Testis (tissue), 3 donors: ENCODE results near the gene STRAP. TPM values are rescaled to one million over a fixed set of nuclear protein-coding genes. Genes with fewer than 3 reads are reported as not detected.

Source experiments
- DNase-seq: peaks from one replicate; pipeline ENCODE4 v3.0.0-alpha.2; 2019
- H3K27ac ChIP-seq, 2 donors: fragments of 200-600 bp; sonication (generic); one replicate each; pipeline ENCODE4 v1.5.1; 2019
- H3K27me3 ChIP-seq: fragments of 200-600 bp; sonication (generic); one replicate; pipeline ENCODE4 v1.5.1; 2019
- H3K36me3 ChIP-seq: fragments of 200-600 bp; sonication (generic); one replicate; pipeline ENCODE4 v1.5.1; 2017; ENCODE audit warnings: low read depth; ENCODE audit errors: missing control alignments
- H3K4me1 ChIP-seq: fragments of 200-600 bp; sonication (generic); one replicate; pipeline ENCODE4 v1.5.1; 2019
- H3K4me3 ChIP-seq, 2 donors: fragments of 200-600 bp; sonication (generic); one replicate each; pipeline ENCODE4 v1.5.1; 2017 to 2019
- H3K9me3 ChIP-seq: fragments of 200-600 bp; sonication (generic); one replicate; pipeline ENCODE4 v1.5.1; 2017
- POLR2A ChIP-seq: fragments of 450-650 bp; IDR thresholded peaks from one replicate; pipeline ENCODE4 v1.6.1; 2017; ENCODE audit warnings: antibody characterized with exemption, mild to moderate bottlenecking, moderate library complexity
- WGBS, 2 donors: methylation state at CpG; one replicate each; pipeline ENCODE4 v1.1.5; 2018; 5-methylcytosine and 5-hydroxymethylcytosine counted together
- intact Hi-C: fragments of 100-400 bp; cut with DNase I; formaldehyde crosslinking; loops from one replicate; pipeline ENCODE4 v1.15.1; 2023; ENCODE audit warnings: low total_unique reads
- polyA plus RNA-seq: library from polyadenylated mRNA; stranded (reverse); fragments of 350-450 nt; fragmentation: Illumina TruSeq; extraction: RNeasy Lipid Tissue Mini Kit (QIAGEN cat#74804); gene quantifications from one replicate; pipeline ENCODE4 v1.2.3, GENCODE V29; 2014; ENCODE audit warnings: low read depth, low replicate concordance; ENCODE audit not compliant: insufficient read depth
- total RNA-seq, 2 donors: library from RNA; depleted of rRNA; stranded (reverse); fragments of >200 nt; gene quantifications; one replicate each; pipeline ENCODE4 v1.2.3, GENCODE V29; 2016
- TF ChIP-seq, protein P1 (sequence below), 3 experiments: fragments of 450-650 bp in 2 of 3; fragments of 200-600 bp in 1 of 3; sonication (generic) in 1 of 3; IDR thresholded peaks; one replicate each; pipeline ENCODE4 v1.5.1; 2016 to 2019; ENCODE audit warnings: antibody characterized with exemption in 3 of 3, mild to moderate bottlenecking in 2 of 3, moderate library complexity in 1 of 3

STRAP gene
- total and polyA plus RNA-seq, 3 donors from 2014 or later = 57.0 to 123 (median 76.6) TPM

- Histone ChIP-seq H3K36me3 (no peaks in the 10 kb centered on the region), H3K4me1 (no peaks in the 10 kb centered on the region), H3K27ac (no peak overlapping the region), H3K27me3 (no peaks in the 10 kb centered on the region), H3K4me3 (no peak overlapping the region), H3K9me3 (no peaks in the 10 kb centered on the region)
- intact Hi-C loops = no loop called here
- no peak for DNase-seq
- TF ChIP-seq, protein P1, sequence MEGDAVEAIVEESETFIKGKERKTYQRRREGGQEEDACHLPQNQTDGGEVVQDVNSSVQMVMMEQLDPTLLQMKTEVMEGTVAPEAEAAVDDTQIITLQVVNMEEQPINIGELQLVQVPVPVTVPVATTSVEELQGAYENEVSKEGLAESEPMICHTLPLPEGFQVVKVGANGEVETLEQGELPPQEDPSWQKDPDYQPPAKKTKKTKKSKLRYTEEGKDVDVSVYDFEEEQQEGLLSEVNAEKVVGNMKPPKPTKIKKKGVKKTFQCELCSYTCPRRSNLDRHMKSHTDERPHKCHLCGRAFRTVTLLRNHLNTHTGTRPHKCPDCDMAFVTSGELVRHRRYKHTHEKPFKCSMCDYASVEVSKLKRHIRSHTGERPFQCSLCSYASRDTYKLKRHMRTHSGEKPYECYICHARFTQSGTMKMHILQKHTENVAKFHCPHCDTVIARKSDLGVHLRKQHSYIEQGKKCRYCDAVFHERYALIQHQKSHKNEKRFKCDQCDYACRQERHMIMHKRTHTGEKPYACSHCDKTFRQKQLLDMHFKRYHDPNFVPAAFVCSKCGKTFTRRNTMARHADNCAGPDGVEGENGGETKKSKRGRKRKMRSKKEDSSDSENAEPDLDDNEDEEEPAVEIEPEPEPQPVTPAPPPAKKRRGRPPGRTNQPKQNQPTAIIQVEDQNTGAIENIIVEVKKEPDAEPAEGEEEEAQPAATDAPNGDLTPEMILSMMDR (IDR thresholded peaks at IDR 0.05) = no peak
- TF ChIP-seq POLR2A = no peak
These were observed 42.5 kb upstream of the STRAP start for GRCh38 chr12:15839682-15840081.

GRCh38 chr12:15842108-15842507 is 40.1 kb upstream of the STRAP start:
- TF ChIP-seq, protein P1 (IDR thresholded peaks at IDR 0.05) = no peak
- TF ChIP-seq POLR2A = no peak
- no peak overlapping the region for H3K4me3 ChIP-seq
- no peak for DNase-seq
- no peaks in the 10 kb centered on the region for H3K9me3 ChIP-seq
- no peak overlapping the region for H3K27ac ChIP-seq
- no peaks in the 10 kb centered on the region for H3K36me3 ChIP-seq
- H3K4me1 ChIP-seq = no peaks in the 10 kb centered on the region
- H3K27me3 ChIP-seq = no peaks in the 10 kb centered on the region
- WGBS, 2 donors = 87 to 97% methylated on average over 3 of the region's 3 CpGs
- intact Hi-C loops = no loop called here

DNA sequence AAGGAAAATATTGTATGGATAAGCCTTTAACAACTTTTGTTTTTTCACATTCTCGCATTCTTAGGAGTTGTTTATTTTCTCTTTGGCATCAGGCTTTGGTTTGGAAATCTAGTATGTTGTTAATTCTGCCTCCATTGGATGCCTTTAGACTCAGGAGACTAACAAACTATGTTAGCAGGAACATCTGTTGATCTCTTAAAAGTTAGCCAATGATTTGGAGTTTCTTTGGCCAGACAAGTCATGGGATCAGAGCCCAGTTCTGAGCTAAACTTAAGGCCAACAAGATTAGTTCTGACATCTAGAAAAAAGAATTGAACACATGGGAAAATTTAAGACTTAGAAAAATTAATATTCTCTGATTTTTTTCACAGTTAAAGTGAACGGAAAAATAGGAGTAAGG is 35.3 kb upstream of the STRAP start:
- TF ChIP-seq, protein P1 (IDR thresholded peaks at IDR 0.05) = no peak
- no peak for TF ChIP-seq POLR2A
- Histone ChIP-seq H3K27ac (no peak overlapping the region), H3K4me3 (no peak overlapping the region), H3K9me3 (no peaks in the 10 kb centered on the region), H3K27me3 (no peaks in the 10 kb centered on the region), H3K36me3 (no peaks in the 10 kb centered on the region), H3K4me1 (no peaks in the 10 kb centered on the region)
- WGBS, 2 donors = 65 to 71% methylated on average over 2 of the region's 2 CpGs
- intact Hi-C loops = no loop called here
- DNase-seq = no peak

GRCh38 chr12:15848606-15849005 is 33.6 kb upstream of the STRAP start:
- 90 to 100% methylated on average over 1 of the region's 1 CpG for WGBS, 2 donors
- Histone ChIP-seq H3K27ac (no peak overlapping the region), H3K4me3 (no peak overlapping the region), H3K27me3 (no peaks in the 10 kb centered on the region), H3K36me3 (no peaks in the 10 kb centered on the region), H3K9me3 (no peaks in the 10 kb centered on the region), H3K4me1 (no peaks in the 10 kb centered on the region)
- DNase-seq = no peak
- TF ChIP-seq, protein P1 (IDR thresholded peaks at IDR 0.05) = no peak
- TF ChIP-seq POLR2A = no peak
- intact Hi-C loops = no loop called here

- Histone ChIP-seq H3K27ac (no peak overlapping the region), H3K9me3 (no peaks in the 10 kb centered on the region), H3K36me3 (no peaks in the 10 kb centered on the region), H3K27me3 (no peaks in the 10 kb centered on the region), H3K4me1 (no peaks in the 10 kb centered on the region), H3K4me3 (no peak overlapping the region)
- intact Hi-C loops = loop anchor here (5.0 kb wide), 1 partner anchor 259 kb away; no protein-coding TSS in a partner anchor
- TF ChIP-seq POLR2A = no peak
- TF ChIP-seq, protein P1 (IDR thresholded peaks at IDR 0.05) = no peak
- no peak for DNase-seq
- 85 to 86% methylated on average over 3 of the region's 3 CpGs for WGBS, 2 donors
These were observed 31.1 kb upstream of the STRAP start for GRCh38 chr12:15851045-15851620.
